ENCODE results near the gene IRAK3. TPM values are rescaled to one million over a fixed set of nuclear protein-coding genes. Genes with fewer than 3 reads are reported as not detected.

IRAK3 gene
- polyA plus RNA-seq, 1 donor from 2014 or later, result not detected

Other genes with a start within 250 kb of the IRAK3 start
- gene LLPH, start 58.5 kb upstream of the IRAK3 start, polyA plus RNA-seq, result 33.2 TPM
- gene TMBIM4, start 19.2 kb upstream of the IRAK3 start, polyA plus RNA-seq, result 324 TPM
- gene HELB, start 113.3 kb downstream of the IRAK3 start, polyA plus RNA-seq, result 6.9 TPM

Data from IgD-negative memory B cell (primary cell).